GM21576 (cell line): ENCODE data around the gene MAD1L1.

Source experiments
- ATAC-seq: cut with Tn5 transposase; IDR thresholded peaks from one replicate; pipeline ENCODE4 v1.9.1; 2021; ENCODE audit warnings: mild to moderate bottlenecking, moderate library complexity; ENCODE audit not compliant: unreplicated experiment

Gene MAD1L1

DNA sequence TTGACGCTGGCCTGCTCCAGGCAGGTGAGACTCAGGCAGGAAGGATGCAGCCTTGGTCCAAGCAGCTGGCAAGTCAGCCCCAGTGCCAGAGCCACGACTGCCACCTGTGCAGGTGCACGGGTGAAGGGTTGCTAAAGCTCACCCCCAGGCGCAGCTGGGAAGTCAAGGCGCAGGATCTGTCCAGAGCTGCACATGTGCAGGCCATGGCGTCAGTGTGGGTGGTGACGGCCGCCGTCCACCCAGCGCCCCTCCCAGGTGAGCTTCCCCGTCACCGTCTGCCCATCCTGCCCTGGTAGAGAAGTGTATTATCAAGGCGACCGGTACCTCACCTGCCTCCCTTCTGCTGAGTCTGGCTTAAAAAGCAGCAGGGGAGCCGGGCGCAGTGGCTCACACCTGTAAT lies 110.1 kb downstream of the MAD1L1 start:
- ATAC-seq: no peak

DNA sequence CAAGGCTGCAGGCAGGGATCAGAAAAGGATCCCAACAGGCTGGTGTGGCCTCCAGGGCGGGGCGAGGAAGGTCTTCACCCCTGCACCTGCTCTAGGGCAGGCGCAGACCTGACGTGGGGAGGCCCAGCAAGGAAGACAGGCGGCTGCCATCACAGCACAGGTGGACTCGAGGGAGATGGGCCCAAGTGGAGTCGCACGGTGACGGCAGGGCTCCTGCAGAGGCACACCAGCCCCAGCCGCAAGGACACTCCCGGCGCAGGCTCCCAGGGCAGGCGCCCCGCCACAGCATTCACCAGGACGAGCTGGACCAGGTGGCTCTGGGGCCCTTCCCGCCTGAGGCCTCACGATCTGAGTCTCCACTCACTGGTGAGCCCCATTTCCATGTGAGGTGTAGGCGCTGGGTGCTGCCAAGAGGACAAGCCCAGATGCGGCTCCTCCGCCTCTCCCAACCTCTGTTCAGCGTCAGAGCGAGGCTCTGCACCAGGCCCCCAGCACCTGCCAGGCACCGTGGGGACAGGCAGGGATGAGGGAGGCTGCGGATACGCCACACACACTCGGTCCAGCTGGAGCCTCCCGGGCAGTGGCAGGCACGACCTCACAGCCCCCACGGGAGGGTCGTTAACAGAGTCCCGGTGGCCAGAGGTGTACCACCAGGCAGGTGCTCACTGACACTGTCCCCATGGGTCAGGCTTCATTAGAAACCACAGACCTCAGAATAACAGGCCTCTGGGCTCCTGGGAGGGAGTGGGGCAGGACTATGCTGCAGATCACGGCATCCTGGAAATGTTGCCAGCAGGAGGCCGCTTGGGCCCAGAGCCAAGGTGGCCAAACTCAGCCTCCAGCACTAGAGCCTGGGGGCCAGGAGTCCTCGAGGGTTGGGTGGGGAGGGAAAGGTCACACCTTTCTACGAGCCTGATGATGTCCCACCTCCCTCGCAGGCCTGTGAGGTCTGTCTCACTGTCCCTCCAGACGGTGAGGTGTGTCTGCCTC lies 111.6 kb downstream of the MAD1L1 start:
- ATAC-seq: no peak

DNA sequence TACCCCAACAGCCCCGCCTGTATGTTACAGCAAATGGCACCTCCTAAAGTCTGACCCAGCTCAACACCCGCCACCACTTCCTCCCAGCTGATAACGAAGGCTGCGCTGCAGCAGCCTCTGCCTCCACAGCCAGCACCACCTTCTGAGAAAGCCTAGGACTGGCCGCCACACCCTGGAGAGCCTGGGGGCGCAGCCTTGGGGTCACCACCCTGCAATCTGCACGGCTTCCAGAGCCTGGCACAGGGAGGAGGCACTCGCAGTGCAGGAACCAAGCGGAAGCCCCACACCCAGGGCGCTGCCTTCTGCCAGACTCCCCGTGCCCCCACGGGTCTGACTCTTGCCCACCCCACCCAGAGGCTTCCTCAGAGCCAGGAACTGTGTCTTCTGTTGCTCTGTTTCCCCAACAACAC lies 112.5 kb downstream of the MAD1L1 start:
- ATAC-seq: no peak

DNA sequence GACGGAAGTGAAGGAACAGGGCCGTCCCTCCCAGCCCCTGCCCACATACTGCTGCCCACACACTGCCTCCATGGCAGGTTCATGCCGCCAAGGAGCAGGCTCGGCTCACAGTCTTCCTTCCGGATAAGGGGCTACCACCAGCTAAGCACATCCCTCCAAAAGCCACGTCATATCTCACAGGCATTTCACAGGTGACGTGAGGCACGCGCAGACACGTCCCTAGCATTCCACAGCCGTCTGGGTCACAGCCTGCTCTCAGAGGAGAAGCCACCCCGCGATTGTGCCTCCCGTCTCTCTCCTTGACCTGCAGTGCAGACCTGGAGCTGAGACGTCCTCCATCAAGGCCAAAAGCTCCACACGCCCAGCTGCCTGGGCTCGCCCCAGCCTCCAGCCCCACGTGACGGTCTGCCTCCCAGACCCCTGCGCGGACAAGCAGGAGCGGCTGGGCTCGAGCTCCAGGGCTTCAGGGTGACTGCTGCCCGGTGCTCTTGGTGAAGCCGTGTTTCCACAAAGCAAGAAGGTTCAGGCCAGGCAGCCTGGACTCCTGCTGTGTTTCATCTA lies 114.0 kb downstream of the MAD1L1 start:
- no peak for ATAC-seq

DNA sequence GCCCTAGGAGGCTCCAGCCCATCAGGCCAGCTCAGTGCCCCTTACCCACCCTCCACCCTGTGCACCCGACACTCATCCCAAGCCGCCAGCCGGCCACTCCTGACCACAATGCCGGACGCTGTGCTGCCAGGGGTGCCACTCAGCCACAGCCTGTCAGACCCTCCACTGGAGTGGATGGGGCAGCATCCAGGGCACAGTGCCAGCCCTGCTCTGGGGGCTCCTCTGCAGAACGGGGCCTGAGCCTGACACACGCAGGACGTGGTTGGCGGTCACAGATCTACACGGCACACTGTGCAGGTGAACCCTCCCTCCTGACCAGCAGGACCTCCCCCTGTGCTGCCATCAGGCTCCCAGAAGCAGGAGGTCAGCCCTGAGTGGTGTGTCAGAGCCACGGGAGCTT lies 114.7 kb downstream of the MAD1L1 start:
- ATAC-seq: no peak

DNA sequence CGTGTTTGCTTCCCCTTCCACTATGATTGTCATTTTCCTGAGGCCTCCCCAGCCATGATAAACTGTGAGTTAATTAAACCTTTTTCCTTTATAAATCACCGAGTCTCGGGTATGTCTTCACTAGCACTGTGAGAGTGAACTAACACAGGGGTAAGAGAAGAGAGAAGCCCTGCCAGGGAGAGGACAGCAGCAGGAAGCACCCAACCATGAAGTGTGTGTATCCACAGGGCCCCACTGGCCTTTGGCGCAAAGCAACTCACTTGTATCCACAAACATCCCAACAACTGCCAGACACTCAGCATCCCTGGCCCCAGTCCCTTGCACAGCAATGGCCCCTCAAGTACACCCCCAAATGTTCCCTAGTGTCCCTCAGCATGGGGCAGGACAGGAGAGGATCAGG lies 115.1 kb downstream of the MAD1L1 start:
- no peak for ATAC-seq

DNA sequence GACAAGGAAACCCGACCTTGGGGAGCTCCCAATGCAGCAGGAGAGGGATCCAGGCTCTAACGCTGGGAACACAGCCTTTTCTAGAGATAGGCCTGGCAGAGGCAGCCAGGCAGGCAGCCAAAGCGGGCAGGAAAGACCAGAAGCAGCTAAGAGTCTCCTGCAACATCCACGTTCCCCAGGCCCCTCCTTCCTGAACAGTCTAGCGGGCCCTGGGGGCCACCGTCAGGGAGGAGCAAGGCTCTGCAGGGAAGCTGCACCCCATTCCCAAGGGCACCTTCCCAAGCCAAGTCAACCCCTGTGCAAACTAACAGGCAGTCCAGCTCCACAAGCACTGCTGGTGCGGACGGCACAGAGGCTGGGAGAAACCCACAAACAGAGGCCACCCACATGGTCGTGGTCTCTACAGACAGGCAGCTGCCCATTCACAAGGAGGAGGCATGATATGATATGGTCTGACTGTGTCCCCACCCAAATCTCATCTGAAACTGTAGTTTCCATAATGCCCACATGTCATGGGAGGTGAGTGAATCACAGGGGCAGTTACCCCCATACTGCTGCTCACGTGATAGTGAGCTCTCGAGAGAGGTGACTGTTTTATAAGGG lies 115.7 kb downstream of the MAD1L1 start:
- no peak for ATAC-seq

DNA sequence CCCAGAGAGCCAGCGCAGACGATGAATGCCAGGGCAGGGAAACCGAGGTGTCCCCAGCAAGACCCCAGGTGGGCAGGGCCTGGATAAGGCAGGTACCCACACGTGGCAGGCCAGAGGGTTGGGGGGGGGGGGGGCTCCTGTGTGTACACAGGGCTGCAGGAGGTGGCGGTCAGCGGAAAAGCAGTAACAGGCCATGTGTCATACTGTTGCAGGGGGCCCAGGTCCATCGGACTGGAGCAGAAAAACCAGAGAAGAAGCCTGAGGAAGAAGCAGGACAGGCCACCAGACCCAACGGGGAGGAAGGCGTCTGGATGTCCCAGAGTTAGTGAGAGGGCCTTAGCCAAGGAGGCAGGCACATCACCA lies 116.3 kb downstream of the MAD1L1 start:
- no peak for ATAC-seq

DNA sequence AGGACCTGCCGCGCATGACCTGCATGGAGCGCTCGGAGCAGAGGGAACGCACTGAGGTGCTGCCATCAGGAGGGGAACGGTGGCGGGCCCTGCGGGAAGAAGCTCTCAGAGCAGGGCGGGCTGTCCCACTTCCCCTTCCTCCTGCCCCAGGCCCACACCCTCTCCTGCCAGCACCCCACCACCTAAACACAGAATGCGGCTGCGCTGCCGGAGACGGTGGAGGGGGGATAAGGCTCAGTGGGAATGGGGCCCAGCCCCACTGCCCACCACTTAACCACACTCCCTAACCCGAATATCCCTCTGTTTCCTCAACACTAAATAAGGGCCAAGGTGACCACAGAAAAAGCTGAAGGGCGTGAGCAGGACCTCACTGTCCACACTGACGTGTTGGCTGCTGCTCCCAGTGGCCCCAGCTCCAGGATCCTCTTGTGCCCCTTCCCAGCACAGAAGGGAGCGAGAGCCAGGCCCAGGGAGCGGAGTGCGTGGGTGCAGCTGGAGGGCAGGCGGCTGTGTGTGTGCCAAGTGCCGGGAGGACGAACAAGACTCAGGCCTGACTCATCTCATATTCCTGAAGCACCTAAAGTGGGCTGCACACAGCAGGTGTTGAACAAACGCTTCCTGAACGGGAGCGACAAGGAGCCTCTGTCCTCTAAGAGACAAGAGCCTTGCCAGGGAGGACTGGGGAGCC lies 116.8 kb downstream of the MAD1L1 start:
- no peak for ATAC-seq

DNA sequence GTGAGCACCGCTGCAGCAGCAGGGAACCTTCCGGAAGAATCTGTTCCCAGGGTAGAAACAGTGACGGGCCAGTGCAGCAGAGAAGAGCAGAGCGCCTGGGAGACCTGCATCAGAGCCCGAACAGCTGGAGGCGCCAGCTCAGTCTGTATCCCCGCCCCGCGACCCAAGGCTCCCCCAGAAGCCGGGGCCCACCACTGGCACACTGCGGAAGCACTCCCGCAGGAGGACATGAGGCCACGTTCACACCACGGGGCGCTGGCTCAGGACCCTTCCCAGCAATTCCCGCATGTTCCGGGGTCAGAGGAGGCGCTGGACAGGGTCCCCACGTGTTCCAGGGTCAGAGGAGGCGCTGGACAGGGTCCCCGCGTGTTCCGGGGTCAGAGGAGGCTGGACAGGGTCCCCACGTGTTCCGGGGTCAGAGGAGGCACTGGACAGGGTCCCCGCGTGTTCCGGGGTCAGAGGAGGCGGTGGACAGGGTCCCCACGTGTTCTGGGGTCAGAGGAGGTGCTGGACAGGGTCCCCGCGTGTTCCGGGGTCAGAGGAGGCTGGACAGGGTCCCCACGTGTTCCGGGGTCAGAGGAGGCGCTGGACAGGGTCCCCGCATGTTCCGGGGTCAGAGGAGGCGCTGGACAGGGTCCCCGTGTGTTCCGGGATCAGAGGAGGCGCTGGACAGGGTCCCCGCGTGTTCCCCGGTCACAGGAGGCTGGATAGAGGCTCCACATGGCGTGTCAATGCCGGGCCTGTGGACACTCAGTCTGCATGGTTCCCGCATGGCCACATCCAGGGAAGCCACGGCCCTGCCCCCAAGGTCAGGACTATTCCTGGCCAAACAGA lies 117.6 kb downstream of the MAD1L1 start:
- no peak for ATAC-seq

DNA sequence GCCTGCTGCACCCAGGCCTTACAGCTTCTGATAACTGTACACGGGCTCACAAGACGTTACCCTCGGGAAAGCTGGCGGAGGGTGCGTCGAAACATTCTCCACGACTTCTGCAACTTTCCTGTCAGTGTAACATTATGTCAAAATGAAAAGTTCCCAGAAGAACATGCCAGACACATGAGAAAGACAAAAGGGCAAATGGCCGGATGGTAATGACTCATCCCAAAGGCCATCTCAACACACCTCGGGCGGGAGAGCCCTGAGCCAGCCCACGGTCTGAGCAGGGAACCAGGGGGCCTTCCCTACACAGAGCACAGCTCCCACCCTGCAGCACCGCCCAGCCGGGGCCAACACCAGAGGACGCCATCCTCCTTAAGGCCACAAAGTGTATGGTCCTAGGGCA lies 118.7 kb downstream of the MAD1L1 start:
- ATAC-seq: no peak

DNA sequence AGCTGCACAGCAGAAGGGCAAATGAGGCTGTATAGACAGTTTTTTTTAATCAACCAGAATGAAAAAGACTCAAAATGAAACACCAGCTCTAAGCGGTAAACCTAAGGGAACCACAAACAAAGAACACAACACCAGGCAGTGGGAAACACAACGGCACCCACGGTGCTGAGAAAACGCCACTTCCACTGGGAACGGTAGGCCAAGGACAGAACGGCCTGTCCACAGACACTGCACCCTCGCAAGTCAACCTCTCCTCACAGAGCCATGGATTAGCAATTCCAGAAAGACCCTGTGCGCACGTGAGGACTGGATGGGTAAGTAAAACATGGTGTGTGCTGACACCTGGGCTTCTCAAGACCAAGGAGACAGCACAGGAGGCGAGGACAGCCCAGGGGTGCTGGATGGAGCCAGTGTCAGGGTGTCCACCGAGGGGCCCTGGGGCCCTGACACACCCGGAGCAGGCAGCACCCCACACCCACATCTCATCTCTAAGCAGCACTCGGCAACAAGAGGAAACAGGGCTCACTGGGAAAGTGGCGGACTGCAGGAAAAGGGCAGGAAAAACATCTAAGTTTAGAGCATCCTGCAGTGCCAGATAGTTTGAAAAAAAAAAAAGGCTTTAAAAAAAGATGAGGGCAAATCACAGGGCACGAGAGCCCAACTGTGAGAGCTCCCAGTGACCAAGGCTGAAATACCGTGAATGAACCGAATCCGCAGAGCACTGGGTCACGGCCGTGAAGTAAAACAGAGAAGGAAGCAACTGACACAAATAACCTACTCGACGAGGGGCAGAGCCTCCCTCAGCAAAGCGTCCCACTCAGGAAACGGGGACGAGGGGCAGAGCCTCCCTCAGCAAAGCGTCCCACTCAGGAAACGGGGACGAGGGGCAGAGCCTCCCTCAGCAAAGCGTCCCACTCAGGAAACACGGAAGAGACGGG lies 120.2 kb downstream of the MAD1L1 start:
- ATAC-seq: no peak

DNA sequence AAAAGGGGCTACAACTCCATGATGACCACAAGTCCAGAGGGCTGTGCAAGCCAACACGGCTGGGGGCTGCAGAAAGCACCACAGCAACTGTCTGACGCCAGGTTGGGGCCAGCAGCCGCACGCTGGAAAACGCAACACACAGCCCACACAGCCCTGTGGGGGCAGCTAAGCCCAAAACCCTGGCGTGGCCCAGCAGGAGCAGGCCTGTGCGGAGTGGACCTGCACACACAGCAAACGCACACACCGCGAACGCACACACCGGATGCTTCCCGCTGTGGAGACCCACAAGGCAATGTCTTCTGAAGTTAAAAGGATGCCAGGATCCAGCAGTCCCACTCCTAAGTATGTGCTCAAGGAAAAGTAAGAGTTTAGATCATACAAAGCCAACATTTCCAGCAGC lies 121.2 kb downstream of the MAD1L1 start:
- ATAC-seq: no peak

DNA sequence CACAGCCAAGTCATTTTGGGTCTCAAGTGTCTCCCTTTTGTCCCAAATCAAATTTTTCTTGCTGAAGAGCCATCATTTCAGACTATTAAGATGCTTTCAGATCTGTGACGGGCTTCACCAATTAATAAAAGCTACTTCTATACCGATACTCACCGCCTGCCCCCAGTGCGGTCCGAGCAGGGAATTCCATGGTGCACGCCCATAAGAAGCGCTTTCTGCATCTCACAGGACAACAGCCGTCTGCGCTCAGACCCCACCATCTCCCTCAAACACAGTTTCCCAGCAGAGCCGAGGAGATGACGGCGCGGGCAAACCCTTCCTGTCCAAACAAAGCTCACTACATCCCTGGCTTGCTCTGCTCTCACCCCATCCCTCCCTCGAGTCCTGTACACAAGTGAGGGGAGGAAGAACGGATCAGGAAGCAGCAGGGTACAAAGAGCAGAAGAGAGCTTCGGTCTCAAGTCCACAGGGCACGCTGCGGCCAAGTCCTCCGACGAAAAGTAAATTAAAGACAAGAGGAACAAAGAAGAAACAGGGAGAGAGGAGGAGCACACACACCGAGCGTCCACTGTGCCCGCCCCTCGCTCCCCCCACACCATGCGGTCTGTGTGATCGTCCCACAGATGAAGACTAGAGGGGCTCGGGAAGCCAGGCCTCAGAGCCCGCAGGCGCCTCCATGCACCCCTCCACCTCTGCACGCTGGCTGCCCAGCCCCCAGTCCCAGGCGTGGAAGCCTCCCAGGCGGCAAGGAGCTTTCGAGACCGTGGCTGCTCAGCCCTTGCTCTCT lies 121.9 kb downstream of the MAD1L1 start:
- ATAC-seq: no peak

DNA sequence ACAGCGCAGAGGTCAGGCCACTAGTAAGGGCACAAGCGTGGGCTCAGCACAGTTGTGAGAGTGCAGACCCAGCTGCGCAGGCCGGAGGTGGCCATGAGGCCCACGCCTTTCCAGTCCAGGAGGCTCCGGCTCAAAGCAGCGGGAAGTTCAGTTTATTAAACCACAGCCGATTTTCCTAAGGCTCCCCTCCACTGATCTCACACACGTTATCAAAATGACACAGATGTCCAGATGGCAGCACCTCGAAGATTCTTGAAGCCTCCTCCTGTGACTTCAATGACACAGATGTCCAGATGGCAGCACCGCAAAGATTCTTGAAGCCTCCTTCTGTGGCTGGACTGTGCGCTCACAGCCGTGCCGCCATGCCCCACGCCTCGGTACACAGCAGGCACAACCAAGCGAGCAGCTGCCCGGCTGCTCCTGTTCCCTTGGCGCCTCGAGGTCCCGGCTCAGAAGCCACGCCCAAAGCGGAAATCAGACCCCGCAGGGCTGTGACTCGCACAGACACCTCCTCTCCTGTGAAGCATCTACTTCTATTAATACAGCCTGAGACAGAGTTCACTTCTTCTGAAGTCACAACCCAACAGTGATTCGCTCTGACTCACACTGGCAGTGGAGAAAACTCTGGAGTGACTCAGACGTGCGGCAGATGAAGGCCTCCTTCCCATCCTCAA lies 122.7 kb downstream of the MAD1L1 start:
- ATAC-seq: no peak

DNA sequence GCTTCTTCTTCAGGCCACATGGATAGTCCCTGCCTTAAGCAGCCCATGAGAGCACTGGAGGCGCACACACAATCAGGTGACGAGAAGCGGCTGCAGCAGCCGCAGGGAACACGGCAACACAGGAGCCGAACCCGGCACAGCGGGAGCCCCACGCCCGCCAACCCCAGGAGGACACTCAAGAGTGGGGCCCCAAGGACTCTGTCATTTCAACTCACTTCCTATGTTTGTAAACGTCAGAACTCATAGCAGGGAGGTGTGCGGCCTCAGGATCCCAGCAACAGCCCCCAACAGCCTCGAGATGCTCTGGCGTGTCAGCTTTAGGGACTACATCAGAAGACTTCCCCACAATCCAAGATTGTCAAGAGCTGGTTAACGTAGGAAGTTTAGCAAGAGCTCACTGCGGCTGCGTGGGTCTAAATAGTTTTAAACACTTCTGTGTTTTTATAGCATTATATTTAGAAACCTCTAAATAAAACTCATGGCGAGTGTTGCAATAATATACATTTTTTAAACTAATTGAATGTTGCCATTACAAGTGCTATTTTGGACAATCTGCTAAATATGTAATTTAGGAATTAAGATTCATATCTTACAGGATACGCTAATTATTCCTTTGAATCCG lies 123.4 kb downstream of the MAD1L1 start:
- ATAC-seq: no peak

DNA sequence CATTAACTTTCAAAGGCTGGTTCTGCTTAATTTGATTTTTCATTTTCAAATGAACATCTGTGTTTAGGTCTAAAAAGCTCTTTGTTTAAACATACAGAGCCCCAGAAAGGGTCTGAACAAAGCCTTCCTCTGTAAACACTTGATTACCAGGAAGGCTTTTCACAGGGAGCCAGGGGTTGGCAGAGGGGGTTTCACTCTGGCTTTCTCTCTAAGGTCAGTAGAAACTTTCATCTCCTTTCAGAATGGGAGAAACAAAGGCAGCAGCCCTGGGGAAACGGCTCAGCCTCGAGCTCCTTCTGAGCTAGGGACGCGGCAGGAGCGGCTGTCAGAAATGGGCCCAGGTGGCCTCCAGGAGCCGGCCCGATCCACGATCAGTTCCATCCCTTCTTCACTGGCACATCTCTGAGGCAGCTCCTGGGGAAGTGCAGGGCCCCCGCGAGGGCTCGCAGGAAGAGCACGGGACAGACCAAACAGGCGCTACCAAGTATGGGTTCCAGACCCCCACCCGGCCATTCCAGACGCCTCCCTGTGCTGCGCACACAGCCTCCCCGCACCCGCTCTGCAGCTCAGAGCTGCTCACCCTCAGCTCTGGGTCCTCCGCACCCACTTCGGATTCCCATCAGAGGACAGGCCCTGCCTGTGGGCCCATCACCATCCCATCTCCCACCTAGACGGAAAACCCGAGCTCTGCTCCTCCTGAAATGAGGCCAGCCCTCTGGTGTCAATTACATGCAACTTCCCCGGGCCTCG lies 124.1 kb downstream of the MAD1L1 start:
- ATAC-seq: no peak
